NB4 (cell line): ENCODE data around the gene AUTS2.

Experiments used
- CTCF ChIP-seq: IDR thresholded peaks from one replicate; pipeline ENCODE4 v1.5.1; 2012; ENCODE audit warnings: low read depth, low read length
- POLR2A ChIP-seq: IDR thresholded peaks from 2 replicates; pipeline ENCODE4 v1.6.1; 2011; ENCODE audit warnings: mild to moderate bottlenecking; ENCODE audit not compliant: insufficient read length; ENCODE audit errors: extremely low read depth

GRCh38 chr7:70684173-70684572 is 1085.9 kb downstream of the AUTS2 start:
- TF ChIP-seq CTCF (no peak), POLR2A (no peak)
